ENCODE measurements around the gene MORN4. TPM values are rescaled to one million over a fixed set of nuclear protein-coding genes. Genes with fewer than 3 reads are reported as not detected.
A peak's percentile ranks its signal among the peaks of the same experiment; 100 is the strongest.

MORN4 gene
- total RNA-seq, 1 experiment from 2014 or later: 11.9 TPM

GRCh38 chr10:97659589-97659988 lies 26.3 kb upstream of the MORN4 start:
- H3K56ac ChIP-seq (ENCODE audit: insufficient read length, low read depth, low read length): no peak overlapping the region
- no peak overlapping the region for H4K5ac ChIP-seq (ENCODE audit: insufficient read length, low read depth, low read length)
- H3K14ac ChIP-seq (ENCODE audit: insufficient read depth, low read length): no peak overlapping the region
- no peaks in the 10 kb centered on the region for H4K20me1 ChIP-seq (ENCODE audit: control insufficient read depth, insufficient read depth, insufficient read length)
- no peak overlapping the region for H3K9ac ChIP-seq (ENCODE audit: extremely low read depth, insufficient read length, low read length)
- no peak overlapping the region for H4K8ac ChIP-seq (replicated peaks; ENCODE audit: insufficient read length, low read depth, low read length)
- H3K4me3 Mint-ChIP-seq: no peak overlapping the region
- H2BK12ac ChIP-seq (ENCODE audit: insufficient read length, low read depth, low read length): no peak overlapping the region
- H3K79me1 ChIP-seq (ENCODE audit: insufficient read depth, low read depth, low read length, poor library complexity, severe bottlenecking): no peaks in the 10 kb centered on the region
- no peaks in the 10 kb centered on the region for H3K23me2 ChIP-seq (ENCODE audit: insufficient read length, low read depth, low read length, poor library complexity, severe bottlenecking)
- no peaks in the 10 kb centered on the region for H3K4me1 ChIP-seq (ENCODE audit: insufficient read depth, low read length)
- H2BK120ac ChIP-seq (ENCODE audit: low read depth, low read length, poor library complexity, severe bottlenecking): no peak overlapping the region
- no peak overlapping the region for H2AFZ ChIP-seq (ENCODE audit: low read length)
- H2AK5ac ChIP-seq (ENCODE audit: insufficient read length, low read length): no peak overlapping the region
- H3K27ac ChIP-seq (ENCODE audit: insufficient read length, low read depth, low read length): no peak overlapping the region
- H4K91ac ChIP-seq (ENCODE audit: insufficient read length, low read depth, low read length): no peak overlapping the region
- no CpG with 5 or more reads among the region's 1 CpG for WGBS (ENCODE audit: extremely low coverage, insufficient read length, low lambda C conversion rate)
- no peak overlapping the region for H3K23ac ChIP-seq (ENCODE audit: insufficient read length, low read depth, low read length)
- H3K9me3 ChIP-seq (ENCODE audit: control insufficient read depth, low read depth, low read length): no peaks in the 10 kb centered on the region
- 0 out of 2 replicates have a peak, but pooled peaks cover 1% of the 10 kb centered on the region for H3K79me2 ChIP-seq (ENCODE audit: insufficient read depth, low read length)
- H3K27me3 ChIP-seq (ENCODE audit: insufficient read depth, low read length): no peaks in the 10 kb centered on the region
- no peak overlapping the region for H3K18ac ChIP-seq (ENCODE audit: insufficient read length, low read depth, low read length)
- no peak overlapping the region for H3K4ac ChIP-seq (ENCODE audit: low read depth, low read length)
- H3K36me3 Mint-ChIP-seq (ENCODE audit: insufficient read depth in 1 of 3, low read depth in 3 of 3): peaks cover 26 to 84% (median 80%) of the 10 kb centered on the region in 3 experiments
- no peaks in the 10 kb centered on the region for H3K9me3 Mint-ChIP-seq
- H2BK20ac ChIP-seq (ENCODE audit: low read depth, low read length, poor library complexity, severe bottlenecking): no peak overlapping the region
- no peak overlapping the region for H2BK5ac ChIP-seq (ENCODE audit: insufficient read length, low read length)
- H3K4me1 Mint-ChIP-seq: no peaks in the 10 kb centered on the region
- peak overlapping the region; percentile 97; the same call in 1 of the 2 replicates for H2BK15ac ChIP-seq (ENCODE audit: low read depth, low read length)
- H3K27me3 Mint-ChIP-seq (ENCODE audit: low read depth): no peaks in the 10 kb centered on the region
- peak overlapping the region in 1 of 3 experiments; percentile 24; a peak in 1 of 7 replicates for H3K27ac Mint-ChIP-seq
- no peak for TF ChIP-seq CTCF (conservative IDR thresholded peaks at IDR 0.05)
- no peak for DNase-seq
- no peak overlapping the region for H3K4me2 ChIP-seq (ENCODE audit: insufficient read depth, insufficient read length, low read length)
- H3T11ph ChIP-seq (ENCODE audit: low read length): no peak overlapping the region

All from H9 (cell line).